Activated CD4-positive, alpha-beta T cell treated with anti-CD3 and anti-CD28 coated beads, Interleukin-2, amount 50 U/mL, for 48 hours (primary cell): ENCODE measurements around the gene EPB41L3.
"Not testable (repeated sequence)": the region's sequence is repeated elsewhere in the genome, so short reads cannot be mapped to it uniquely, and the experiment has no call there.

Source experiments
- DNase-seq, 2 experiments: peaks; one replicate each; pipeline ENCODE4 v3.0.0-alpha.2; 2020

The EPB41L3 gene

GRCh38 chr18:5543773-5544389 is at the start of gene EPB41L3:
Gene EPB41L3, minus strand, starts transcription at chr18:5543997. Its CDS starts 54,814 bp downstream, at chr18:5489183.
- no peak for DNase-seq

DNA sequence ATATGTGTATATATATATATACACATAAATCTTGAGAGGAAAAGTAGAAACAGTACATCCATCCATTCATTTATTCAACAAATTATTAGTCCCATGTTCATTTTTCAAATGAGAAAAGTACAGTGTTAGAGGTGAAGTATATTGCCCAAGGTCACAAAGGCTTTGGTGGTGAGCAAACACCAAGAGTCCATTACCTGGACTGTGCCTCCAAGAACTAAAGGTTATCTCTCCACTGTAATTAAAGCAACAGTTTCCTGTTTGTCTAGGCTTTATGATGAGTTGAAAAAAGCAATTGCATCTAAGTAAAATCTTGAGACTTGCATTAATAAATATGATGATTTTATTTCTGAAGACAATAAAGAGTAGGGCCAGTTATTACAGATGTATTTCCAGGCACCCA is 44.7 kb upstream of the EPB41L3 start:
- DNase-seq, result no peak

GRCh38 chr18:5585653-5586052 is 41.9 kb upstream of the EPB41L3 start:
- DNase-seq, result no peak

- DNase-seq, result no peak
Observed at GRCh38 chr18:5584746-5585417, 41.1 kb upstream of the EPB41L3 start.

DNA sequence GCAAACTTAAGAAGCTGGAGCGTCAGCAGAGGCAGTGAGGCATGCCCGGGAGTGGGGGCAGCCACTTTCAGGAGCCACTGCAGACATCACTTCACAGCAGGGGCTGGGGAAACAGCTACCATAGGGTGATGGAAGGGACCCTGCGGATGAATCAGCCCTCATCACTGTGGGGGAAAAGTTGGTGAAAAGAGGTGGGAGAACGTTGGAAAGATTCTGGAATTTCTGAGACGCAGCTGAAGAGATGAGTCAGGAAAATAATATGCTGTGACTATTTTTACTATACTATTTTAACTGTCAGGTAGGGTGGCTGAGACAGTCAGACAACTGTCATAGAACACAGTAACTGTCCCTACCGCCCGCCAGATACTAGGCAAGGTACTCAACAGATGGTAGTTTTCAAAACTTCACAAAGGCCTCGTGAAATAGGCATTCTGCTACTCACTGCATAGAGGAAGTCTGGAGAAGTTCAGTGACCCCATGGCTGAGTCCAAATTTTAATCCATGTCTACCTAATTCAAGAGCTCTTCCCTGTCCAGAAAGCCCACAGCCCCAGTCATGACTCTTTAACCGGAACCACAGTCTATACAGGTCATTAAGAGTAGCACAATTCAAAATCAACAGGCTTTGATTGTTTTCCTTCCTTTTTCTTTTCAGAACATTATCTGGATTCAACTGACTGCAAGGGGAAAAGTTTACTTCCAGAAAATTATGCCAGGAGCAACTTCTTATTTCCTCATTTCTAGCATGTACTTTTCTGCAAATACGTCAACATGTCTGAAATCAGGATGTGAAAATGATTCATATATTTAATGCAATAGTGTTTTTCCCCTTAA is 39.3 kb upstream of the EPB41L3 start:
- DNase-seq, result no peak

DNA sequence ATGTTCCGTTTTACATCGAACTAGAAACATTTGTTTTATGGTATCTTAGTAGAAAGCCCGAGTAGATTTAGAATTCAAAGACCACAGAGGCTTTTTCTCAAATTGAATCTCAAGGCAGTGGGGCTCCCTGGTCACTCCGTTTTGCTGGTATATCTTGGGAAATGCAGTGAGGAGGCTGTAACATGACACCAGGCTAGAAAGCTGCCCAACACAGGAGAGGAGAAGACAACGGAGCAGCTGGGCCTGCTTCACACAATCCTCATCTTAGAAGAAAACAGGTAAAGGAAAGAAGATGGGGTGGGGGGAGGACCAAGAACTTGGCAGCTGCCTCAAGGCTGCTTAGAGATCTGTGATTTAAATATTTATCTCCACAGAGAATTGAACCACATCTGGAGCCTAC is 38.3 kb upstream of the EPB41L3 start:
- DNase-seq, result no peak

DNA sequence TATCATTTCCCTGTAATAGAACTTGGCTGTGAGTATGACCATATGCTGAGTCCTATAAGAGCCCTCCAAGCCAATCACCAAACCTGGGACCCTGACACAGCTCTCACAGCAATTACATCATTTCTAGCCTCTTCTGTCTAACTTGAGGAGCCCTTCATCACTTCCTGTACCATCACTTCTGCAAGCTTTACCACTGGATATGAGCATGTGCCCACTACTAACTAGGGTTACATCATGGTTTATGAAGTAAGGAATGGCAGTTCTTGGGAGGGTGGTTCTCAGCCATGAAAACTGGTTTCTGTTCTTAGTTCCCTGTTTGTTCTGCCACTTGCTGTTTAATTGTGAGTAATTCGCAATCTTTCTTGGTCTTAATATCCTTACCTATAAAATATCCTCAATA is 31.0 kb upstream of the EPB41L3 start:
- no peak for DNase-seq

- no peak for DNase-seq
Observed at GRCh38 chr18:5571666-5572065, 27.9 kb upstream of the EPB41L3 start.

GRCh38 chr18:5570613-5571012 is 26.8 kb upstream of the EPB41L3 start:
- DNase-seq, result not testable (repeated sequence)

GRCh38 chr18:5568416-5568815 is 24.6 kb upstream of the EPB41L3 start:
- DNase-seq, result no peak

DNA sequence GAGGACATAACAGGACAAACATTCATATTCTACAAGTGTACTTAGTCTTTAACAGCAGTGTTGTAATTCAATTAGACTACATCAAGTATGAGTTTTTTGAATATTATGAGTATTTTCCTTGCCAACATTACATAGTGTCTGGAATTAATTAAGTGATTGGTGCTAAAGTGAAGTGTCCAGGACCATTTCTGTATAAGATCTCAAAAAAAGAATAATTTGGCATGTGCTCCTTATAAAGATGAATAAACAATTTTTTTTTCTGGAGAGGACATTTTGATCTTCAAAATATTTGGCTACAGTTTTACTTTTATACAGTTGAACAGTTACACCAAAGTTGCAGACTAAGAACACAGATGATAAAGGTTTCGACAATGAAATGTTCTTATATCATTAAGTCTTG is 15.1 kb upstream of the EPB41L3 start:
- no peak for DNase-seq

- DNase-seq, result no peak
Observed at GRCh38 chr18:5556310-5556974, 12.6 kb upstream of the EPB41L3 start.

- DNase-seq, result no peak
Observed at GRCh38 chr18:5554629-5555028, 10.8 kb upstream of the EPB41L3 start.

DNA sequence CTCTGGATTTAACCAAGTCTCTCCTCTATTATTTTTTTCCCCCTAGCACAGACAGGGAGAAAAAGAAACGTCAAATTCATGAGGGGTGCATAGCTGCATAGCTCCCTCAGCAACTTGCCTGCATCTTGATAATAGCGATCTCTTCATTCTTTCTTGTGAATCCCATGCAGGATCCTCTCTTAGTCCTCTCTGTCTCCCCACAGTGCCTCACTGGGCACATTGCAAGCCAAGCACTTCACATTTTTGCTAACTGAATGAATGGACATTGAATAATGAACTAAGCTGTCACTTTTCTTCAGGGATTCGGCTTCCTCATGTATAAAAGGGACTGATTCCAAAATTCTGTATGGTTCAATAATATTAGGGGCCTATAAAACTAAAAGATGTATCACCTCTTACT is 2.9 kb upstream of the EPB41L3 start:
- no peak for DNase-seq

DNA sequence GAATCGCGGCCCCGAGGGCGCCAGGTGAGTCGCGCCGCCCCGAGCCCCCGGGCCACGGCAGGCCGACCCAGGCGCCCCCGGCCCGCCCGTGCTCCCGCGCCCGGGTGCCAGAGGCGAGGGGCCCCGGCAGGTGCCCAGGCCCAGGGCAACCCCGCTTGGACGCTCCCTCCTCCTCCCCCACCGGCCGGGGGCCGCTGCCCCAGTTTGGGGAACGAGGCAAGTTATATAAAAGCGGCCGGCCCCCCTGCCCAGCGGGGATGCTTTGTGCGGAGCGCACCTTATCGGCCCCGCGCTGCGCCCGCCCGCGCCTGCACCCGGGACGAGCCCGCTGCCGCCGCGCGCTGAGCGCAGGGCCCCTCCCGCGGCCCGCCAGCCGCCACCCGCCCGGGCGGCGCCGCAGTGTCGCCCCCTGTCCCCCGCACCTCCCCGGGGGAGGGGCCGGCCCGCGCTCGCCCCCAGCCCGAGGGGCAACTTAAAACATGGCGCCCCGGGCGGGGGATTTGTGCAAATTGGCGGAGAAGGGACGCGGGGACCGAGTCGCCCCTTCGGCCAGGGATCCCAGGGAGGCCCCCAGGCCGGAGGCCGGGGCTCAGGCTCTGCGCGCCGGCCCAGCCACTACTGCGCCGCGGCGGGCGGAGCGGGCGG is 639 bp downstream of the EPB41L3 start:
- no peak for DNase-seq

DNA sequence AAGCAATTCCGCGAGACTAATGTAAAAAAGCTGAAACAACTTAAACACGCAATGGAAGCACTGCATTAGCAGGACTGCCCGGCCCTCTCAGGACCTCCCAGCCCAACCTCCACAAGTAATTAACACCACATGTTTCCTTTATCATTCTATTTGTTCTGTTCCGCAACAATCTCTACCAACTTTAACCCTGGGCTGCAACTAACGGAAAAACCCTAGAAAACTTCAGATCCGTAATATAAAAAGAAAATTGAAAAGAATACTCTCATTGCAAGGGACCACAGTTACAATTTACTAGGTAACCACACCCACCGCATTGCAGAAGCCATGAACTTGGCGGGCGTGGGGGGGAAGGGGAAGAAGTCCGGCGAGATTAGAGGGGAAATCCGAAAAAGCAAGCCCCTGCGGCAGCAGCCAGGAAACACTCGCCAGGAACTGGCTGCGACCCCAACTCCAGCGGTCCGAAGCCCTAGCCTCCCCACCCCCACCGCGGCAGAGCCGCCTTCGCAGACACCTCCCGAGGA is 1.2 kb downstream of the EPB41L3 start:
- DNase-seq, result no peak

DNA sequence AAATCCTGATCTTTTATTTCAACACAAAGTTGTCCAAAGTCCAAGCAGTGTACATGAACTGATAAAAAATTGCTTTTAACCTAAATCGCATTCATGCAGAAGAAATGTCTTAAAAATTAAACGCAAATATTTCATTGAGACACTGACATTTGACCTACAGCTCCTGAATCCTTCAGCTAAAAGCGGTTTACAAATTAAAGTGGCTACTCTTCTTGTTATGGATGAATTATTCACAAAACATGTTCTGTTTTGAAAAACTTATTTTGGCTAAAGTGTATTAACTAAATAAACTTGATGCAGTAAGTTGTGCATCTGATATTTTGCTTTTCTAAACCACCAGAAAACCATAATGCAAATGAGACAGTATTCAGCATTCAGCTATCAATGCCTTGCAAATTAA is 2.2 kb downstream of the EPB41L3 start:
- no peak for DNase-seq

DNA sequence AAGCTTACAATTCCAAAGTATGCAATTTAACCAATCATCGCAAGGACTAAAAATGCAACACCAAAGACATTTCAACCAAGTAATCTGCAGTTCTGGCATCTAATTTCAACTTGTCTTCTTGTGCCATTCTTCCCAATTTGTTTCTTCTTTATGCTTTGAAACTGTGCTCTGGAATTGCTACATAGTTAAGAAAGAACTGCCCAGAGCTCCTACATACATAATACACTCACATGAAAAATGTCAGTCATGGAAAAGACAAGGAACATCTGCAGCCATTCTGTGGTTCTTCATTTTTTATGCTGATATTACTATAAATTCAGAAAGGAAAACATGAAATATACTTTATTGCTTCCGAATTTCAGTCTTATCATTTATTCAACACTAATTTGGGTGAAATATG is 4.4 kb downstream of the EPB41L3 start:
- DNase-seq, result no peak

- no peak for DNase-seq
Observed at GRCh38 chr18:5538544-5538943, 5.3 kb downstream of the EPB41L3 start.

DNA sequence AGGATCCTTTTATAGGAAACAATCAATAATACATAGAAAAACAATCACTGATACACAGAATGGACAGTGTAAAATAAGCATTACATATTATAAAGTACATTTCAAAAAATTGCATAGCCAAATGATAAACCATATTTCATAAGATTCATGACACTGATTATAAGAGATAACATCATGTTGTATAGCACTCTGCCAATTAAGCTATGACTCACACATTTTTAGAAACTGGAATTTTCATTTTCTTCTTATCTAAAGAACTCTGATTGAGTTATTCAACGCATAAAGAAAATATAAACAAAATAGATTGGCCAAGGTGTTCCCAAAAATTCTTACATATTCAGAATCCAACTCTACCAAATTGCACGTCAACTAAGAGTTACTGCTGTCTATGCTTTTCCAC is 5.9 kb downstream of the EPB41L3 start:
- no peak for DNase-seq

DNA sequence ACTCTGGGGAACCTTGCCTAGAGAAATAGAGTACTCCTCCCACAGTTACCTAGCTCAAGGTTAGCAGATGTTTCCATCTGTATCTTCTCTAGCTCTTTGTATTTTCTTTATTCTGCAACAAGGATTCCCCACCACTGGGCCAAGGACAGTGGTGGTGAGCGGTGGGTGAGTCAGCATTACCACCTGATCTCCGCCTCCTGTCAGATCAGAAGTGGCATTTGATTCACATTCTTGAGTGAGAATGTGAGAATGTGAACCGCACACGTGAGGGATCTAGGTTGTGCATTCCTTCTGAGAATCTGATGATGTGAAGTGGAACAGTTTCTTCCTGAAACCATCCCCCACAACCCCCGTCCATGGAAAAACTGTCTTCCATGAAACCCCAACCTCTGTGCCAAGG is 9.0 kb downstream of the EPB41L3 start:
- DNase-seq, result no peak

GRCh38 chr18:5532066-5532465 is 11.7 kb downstream of the EPB41L3 start:
- DNase-seq, result no peak
